C4-2B (cell line): Measurements from ENCODE around the gene OSBP2.

Experiments
- CTCF ChIP-seq: fragments of 450-650 bp; conservative IDR thresholded peaks from 2 replicates; pipeline ENCODE4 v1.5.1; 2017; ENCODE audit warnings: mild to moderate bottlenecking
- ZFX ChIP-seq: fragments of 450-650 bp; IDR thresholded peaks from 2 replicates; pipeline ENCODE4 v1.6.1; 2017

- no peak for TF ChIP-seq CTCF
- TF ChIP-seq ZFX = no peak
Observed at GRCh38 chr22:30744224-30744623, 49.5 kb downstream of the OSBP2 start.
